Measurements from ENCODE around the gene SKOR1. TPM values are rescaled to one million over a fixed set of nuclear protein-coding genes. Genes with fewer than 3 reads are reported as not detected.

The SKOR1 gene, protein sequence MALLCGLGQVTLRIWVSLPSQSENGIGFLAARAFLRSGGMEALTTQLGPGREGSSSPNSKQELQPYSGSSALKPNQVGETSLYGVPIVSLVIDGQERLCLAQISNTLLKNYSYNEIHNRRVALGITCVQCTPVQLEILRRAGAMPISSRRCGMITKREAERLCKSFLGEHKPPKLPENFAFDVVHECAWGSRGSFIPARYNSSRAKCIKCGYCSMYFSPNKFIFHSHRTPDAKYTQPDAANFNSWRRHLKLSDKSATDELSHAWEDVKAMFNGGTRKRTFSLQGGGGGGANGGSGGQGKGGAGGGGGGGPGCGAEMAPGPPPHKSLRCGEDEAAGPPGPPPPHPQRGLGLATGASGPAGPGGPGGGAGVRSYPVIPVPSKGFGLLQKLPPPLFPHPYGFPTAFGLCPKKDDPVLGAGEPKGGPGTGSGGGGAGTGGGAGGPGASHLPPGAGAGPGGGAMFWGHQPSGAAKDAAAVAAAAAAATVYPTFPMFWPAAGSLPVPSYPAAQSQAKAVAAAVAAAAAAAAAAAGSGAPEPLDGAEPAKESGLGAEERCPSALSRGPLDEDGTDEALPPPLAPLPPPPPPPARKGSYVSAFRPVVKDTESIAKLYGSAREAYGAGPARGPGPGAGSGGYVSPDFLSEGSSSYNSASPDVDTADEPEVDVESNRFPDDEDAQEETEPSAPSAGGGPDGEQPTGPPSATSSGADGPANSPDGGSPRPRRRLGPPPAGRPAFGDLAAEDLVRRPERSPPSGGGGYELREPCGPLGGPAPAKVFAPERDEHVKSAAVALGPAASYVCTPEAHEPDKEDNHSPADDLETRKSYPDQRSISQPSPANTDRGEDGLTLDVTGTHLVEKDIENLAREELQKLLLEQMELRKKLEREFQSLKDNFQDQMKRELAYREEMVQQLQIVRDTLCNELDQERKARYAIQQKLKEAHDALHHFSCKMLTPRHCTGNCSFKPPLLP
- total RNA-seq (2022; extraction: Qiagen RNA extraction; ENCODE audit: low read depth) = 0.05 to 0.08 TPM (median 0.06 TPM) in 4 of 5 replicates, not detected in the other

DNA sequence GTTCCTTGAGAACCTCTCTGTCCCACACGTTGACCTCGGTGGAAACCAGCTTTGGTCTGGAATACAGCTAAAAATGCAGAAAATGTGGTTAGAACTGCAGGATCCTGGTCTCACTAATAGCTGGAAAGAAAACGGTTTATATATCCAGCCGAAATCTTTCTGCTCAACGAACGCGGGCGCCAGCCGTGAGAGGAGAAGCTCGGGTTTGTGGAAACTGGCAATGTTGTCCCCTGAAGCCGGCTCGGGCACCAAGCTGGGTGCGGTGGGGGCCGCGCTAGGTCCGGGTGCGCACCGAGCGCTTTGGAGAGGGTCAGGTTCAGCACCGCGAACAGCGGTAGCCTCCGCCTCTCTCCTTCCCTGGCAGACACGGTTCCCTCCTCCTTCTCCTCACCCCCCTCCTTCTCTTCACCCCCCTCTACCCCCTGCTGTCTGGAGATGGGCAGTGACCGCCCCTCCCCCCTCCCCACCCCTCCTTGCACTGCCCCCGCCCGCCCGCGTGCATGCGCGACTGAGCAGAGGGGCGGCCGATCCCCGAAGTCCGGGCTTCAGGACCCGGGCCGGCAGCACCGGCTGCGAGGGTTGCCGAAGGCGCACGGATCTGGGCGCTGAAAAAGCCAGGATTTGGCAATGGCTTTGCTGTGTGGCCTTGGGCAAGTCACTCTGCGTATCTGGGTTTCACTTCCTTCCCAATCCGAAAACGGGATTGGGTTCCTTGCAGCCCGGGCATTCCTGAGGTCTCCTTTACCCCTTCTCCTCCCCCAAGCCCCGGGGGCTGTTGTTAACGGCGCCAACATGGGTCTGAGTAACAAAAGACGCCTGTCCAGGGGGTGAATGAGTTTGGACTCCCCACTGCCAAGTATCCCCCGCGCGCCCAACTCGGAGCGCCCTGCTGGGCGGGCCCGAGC lies at the start of gene SKOR1:
Gene SKOR1, plus strand, starts transcription at position 534 of the 905 bp plus-strand sequence. Its CDS starts 94 bp downstream, at position 628.

DNA sequence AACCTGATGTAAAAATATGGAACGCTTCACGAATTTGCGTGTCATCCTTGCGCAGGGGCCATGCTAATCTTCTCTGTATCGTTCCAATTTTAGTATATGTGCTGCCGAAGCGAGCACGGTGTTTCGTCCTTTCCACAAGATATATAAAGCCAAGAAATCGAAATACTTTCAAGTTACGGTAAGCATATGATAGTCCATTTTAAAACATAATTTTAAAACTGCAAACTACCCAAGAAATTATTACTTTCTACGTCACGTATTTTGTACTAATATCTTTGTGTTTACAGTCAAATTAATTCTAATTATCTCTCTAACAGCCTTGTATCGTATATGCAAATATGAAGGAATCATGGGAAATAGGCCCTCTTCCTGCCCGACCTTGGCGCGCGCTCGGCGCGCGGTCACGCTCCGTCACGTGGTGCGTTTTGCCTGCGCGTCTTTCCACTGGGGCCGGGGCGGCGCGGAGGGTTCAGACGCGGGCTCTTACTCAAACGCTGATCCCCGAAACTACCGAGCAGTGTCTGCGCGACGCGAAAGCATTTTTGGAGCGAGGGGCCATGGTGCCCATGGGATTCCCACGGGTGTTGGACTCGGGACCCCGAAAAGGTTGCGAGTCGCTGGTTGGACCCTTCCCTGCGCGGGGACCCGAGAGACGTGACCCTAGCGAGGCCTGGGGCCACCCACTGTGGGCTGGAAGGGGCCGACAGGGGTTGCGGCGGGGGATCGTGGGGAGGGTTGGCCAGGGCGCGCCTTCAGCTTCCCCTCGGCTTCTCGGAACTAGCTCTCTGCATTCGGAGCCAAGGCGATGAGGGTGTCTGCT lies 14.8 kb downstream of the SKOR1 start, which contains the start of gene RNU6-1:
Gene RNU6-1, minus strand, starts transcription at position 117 of the 820 bp plus-strand sequence.

Other genes starting within 250 kb of the SKOR1 start
- not detected in 5 replicates for gene RNU6-1, start 14.5 kb downstream of the SKOR1 start, total RNA-seq (2022; extraction: Qiagen RNA extraction; ENCODE audit: low read depth)
- 17.1 to 21.7 TPM (median 19.5 TPM) in 5 replicates for gene PIAS1, start 228.8 kb downstream of the SKOR1 start, total RNA-seq (2022; extraction: Qiagen RNA extraction; ENCODE audit: low read depth)

Data from A549 treated with ZK216348 at 1 μM for 4 hours (cell line).